Measurements from ENCODE around the gene KANK2.
"Not testable (repeated sequence)": the region's sequence is repeated elsewhere in the genome, so short reads cannot be mapped to it uniquely, and the experiment has no call there.

KANK2 gene

DNA sequence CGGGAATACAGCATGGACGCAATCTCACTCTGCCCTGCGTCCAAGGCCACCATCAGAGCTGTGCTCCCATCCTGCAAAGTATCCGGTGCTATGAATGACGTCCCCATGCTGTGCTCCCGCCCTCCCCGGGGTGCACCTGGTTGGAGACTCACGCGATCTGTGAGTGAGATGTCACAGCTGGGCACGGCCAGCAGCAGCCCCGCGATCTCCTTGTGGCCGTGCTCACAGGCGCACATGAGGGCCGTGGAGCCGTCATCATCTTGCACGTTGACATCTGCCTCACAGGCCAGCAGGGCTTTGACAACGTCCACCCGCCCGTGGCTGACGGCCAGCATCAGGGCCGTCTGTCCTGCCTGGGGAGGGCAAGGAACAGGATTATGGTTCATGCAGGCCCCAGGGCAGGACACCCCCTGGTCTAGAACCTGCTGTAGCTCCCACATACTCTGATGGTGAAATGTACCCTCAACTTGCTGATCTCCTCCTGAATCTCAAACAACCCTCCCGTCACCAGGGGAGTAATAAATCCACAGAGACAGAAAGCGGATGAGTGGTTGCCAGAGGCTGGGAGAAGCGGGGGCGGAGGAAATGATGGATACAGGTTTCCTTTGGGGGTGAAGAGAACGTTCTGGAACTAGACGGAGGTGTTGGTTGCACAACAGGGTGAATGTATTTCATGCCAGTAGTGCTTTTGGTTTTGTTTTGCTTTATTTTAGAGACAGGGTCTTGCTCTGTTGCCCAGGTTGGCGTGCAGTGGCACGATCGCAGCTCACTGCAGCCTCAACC lies 27.3 kb downstream of the KANK2 start:
- DNase-seq (ENCODE audit: low read depth): no peak
- H3K4me3 ChIP-seq (ENCODE audit: low read depth, low read length): no peak overlapping the region
- in situ Hi-C loops (cut with HindIII; ENCODE audit: low sequenced_read_pairs): no loop called here
- TF ChIP-seq CTCF (IDR thresholded peaks at IDR 0.05; ENCODE audit: low read depth, low read length, missing control alignments): no peak

DNA sequence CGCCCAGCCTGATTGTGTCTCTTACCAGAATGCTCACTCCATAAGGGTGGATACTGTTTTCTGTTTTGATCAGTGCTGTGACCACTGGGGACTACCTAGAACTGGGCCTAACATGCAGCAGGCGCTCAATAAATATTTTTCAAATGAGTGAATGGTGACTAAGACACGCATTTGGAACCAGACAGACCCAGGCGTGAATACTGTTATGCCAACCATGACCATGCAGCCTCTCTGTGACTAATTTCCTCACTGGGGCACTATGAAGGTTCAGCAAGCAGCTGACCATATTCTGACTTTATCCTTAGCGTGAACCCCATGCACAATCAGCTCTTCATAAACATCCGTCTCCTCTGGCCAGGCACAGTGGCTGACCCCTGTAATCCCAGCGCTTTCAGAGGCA lies 28.8 kb downstream of the KANK2 start:
- no peak for TF ChIP-seq CTCF (IDR thresholded peaks at IDR 0.05; ENCODE audit: low read depth, low read length, missing control alignments)
- DNase-seq (ENCODE audit: low read depth): peak; percentile 53
- no peak overlapping the region for H3K4me3 ChIP-seq (ENCODE audit: low read depth, low read length)
- in situ Hi-C loops (cut with HindIII; ENCODE audit: low sequenced_read_pairs): no loop called here

- no peak overlapping the region for H3K4me3 ChIP-seq (ENCODE audit: low read depth, low read length)
- no peak for TF ChIP-seq CTCF (IDR thresholded peaks at IDR 0.05; ENCODE audit: low read depth, low read length, missing control alignments)
- no peak for DNase-seq (ENCODE audit: low read depth)
- in situ Hi-C loops (cut with HindIII; ENCODE audit: low sequenced_read_pairs): no loop called here
These were observed 30.8 kb downstream of the KANK2 start for GRCh38 chr19:11166281-11167142.

DNA sequence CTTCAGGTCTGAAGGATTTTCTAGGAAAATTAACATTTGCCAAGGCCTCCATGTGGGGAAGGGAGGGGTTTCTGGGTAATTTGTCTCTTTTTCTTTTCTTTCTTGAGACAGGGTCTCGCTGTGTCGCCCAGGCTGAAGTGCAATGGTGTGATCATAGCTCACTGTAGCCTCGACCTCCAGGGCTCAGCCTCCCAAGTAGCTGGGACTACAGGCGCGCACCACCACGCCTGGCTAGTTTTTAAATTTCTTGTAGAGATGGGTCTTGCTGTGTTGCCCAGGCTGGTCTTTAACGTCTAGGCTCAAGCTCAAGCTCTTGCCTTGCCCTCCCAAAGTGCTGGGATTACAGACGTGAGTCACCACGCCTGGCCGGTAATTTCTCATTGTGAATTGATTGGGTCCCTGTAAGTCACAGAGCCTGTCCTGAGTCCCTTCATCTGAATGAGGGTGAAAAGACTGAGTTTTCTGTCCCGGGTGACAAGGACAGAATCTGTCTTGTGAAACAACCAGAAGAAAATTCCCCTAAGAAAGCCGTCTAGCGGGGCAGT lies 31.8 kb downstream of the KANK2 start:
- no peak for TF ChIP-seq CTCF (IDR thresholded peaks at IDR 0.05; ENCODE audit: low read depth, low read length, missing control alignments)
- in situ Hi-C loops (cut with HindIII; ENCODE audit: low sequenced_read_pairs): no loop called here
- no peak for DNase-seq (ENCODE audit: low read depth)
- H3K4me3 ChIP-seq (ENCODE audit: low read depth, low read length): peak overlapping the region; percentile 2

GRCh38 chr19:11164879-11165406 lies 32.4 kb downstream of the KANK2 start:
- DNase-seq (ENCODE audit: low read depth): peak; percentile 98
- peak overlapping the region; percentile 28 for H3K4me3 ChIP-seq (ENCODE audit: low read depth, low read length)
- in situ Hi-C loops (cut with HindIII; ENCODE audit: low sequenced_read_pairs): no loop called here
- TF ChIP-seq CTCF (IDR thresholded peaks at IDR 0.05; ENCODE audit: low read depth, low read length, missing control alignments): no peak

DNA sequence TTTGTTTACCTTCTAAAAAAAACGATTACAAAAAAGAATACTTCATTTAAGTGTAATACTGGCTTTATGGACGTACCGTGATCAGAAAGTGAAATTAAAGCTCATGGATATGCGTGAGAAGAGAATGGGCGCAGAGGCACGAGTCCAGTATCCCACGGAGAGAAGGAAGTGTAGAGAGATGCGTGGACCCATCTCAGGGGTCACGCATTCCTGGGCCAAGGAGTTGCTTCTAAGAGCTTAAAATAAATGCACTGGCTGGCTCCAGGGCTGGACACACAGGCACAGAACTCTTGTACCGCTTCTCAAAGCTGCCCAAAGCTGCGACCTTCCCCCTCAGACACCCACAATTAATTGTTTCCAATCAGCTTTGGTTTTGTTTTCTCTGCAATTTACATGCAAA lies 33.0 kb downstream of the KANK2 start:
- no peak for DNase-seq (ENCODE audit: low read depth)
- TF ChIP-seq CTCF (IDR thresholded peaks at IDR 0.05; ENCODE audit: low read depth, low read length, missing control alignments): no peak
- peak overlapping the region; percentile 28 for H3K4me3 ChIP-seq (ENCODE audit: low read depth, low read length)
- in situ Hi-C loops (cut with HindIII; ENCODE audit: low sequenced_read_pairs): no loop called here

DNA sequence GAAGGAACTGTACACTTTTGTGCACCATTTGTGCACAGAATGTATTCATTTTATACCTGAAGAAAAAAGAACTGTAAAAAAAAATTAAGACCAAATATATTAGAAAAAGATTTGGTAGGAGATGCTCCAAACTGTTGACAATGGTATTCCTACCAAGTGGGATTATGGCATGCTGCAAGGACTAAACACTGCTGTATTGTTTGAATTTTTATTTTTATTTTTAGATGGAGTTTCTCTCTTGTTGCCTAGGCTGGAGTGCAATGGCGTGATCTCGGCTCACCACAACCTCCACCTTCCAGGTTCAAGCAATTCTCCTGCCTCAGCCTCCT lies 36.9 kb downstream of the KANK2 start:
- DNase-seq (ENCODE audit: low read depth); H3K4me3 ChIP-seq (ENCODE audit: low read depth, low read length); in situ Hi-C loops (cut with HindIII; ENCODE audit: low sequenced_read_pairs): not testable (repeated sequence)
